A673 (cell line): ENCODE data around the gene VMO1.

ENCODE experiments used
- CTCF ChIP-seq: fragments of 300-800, 200-600 bp; sonication (generic); conservative IDR thresholded peaks from 2 replicates; pipeline ENCODE4 v1.5.1; 2017; ENCODE audit warnings: low read depth, mild to moderate bottlenecking, antibody characterized with exemption, low read length, moderate library complexity, mixed read lengths
- EZH2 ChIP-seq: fragments of 200-600 bp; sonication (generic); IDR thresholded peaks from 2 replicates; pipeline ENCODE4 v1.6.1; 2017; ENCODE audit warnings: borderline replicate concordance, low read depth, mild to moderate bottlenecking, mixed read lengths, antibody characterized with exemption, low read length; ENCODE audit not compliant: poor library complexity, severe bottlenecking

DNA sequence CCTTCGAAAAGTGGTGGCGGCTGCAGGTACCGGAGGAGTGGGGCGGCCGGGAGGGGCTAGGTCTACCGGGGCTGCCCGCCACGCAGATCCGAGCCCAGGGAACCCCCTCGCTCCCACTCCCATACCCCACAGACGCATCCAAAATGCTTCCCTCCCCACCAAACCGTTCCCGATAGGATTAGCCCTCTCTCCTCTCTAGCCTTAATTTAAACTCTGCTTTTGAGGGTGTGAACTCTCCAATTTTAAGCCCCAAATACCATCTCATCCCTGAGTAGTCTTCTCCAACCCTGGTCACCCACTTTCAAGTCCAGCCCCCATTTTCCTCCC lies 46.2 kb downstream of the VMO1 start:
- TF ChIP-seq CTCF = no peak
- no peak for TF ChIP-seq EZH2
